GM18951 (cell line): ENCODE results near the gene PLEKHH1.

Experiments
- POLR2A ChIP-seq: IDR thresholded peaks from 4 replicates; pipeline ENCODE4 v1.6.1; 2011; ENCODE audit warnings: mild to moderate bottlenecking; ENCODE audit not compliant: insufficient read length, insufficient read depth; ENCODE audit errors: extremely low read depth
- in situ Hi-C: fragments of 300-500 bp; cut with MboI; formaldehyde crosslinking; loops from one replicate; pipeline ENCODE4 v1.12.0; 2022; ENCODE audit warnings: low sequenced_read_pairs, mixed read lengths, inconsistent platforms; ENCODE audit not compliant: unreplicated experiment

PLEKHH1 gene

GRCh38 chr14:67553547-67553946, 20.5 kb downstream of the PLEKHH1 start:
- no peak for TF ChIP-seq POLR2A

GRCh38 chr14:67554341-67554740, 21.3 kb downstream of the PLEKHH1 start:
- in situ Hi-C loops = no loop called here
- TF ChIP-seq POLR2A = no peak

More at GRCh38 chr14:67553547-67553946, 20.5 kb downstream of the PLEKHH1 start:
- in situ Hi-C loops = no loop called here

GRCh38 chr14:67555518-67556090, 22.5 kb downstream of the PLEKHH1 start:
- in situ Hi-C loops = no loop called here
- TF ChIP-seq POLR2A = no peak

GRCh38 chr14:67556671-67557070, 23.6 kb downstream of the PLEKHH1 start:
- in situ Hi-C loops = no loop called here
- no peak for TF ChIP-seq POLR2A

- in situ Hi-C loops = no loop called here
- TF ChIP-seq POLR2A = no peak
Observed at GRCh38 chr14:67557118-67557517, 24.0 kb downstream of the PLEKHH1 start.

- TF ChIP-seq POLR2A = no peak
- in situ Hi-C loops = no loop called here
Observed at GRCh38 chr14:67557656-67558055, 24.6 kb downstream of the PLEKHH1 start.

GRCh38 chr14:67559639-67560038, 26.5 kb downstream of the PLEKHH1 start:
- in situ Hi-C loops = no loop called here
- TF ChIP-seq POLR2A = no peak

GRCh38 chr14:67562025-67562775, 29.1 kb downstream of the PLEKHH1 start:
- in situ Hi-C loops = no loop called here
- no peak for TF ChIP-seq POLR2A

GRCh38 chr14:67562776-67563150, 29.7 kb downstream of the PLEKHH1 start:
- no peak for TF ChIP-seq POLR2A
- in situ Hi-C loops = no loop called here

GRCh38 chr14:67564236-67564635, 31.1 kb downstream of the PLEKHH1 start:
- no peak for TF ChIP-seq POLR2A
- in situ Hi-C loops = no loop called here

GRCh38 chr14:67566908-67567307, 33.8 kb downstream of the PLEKHH1 start:
- in situ Hi-C loops = loop anchor here (5.0 kb wide), 1 partner anchor 140 kb away; no protein-coding TSS in a partner anchor
- no peak for TF ChIP-seq POLR2A

- TF ChIP-seq POLR2A = no peak
- in situ Hi-C loops = loop anchor here (5.0 kb wide), 1 partner anchor 140 kb away; no protein-coding TSS in a partner anchor
Observed at GRCh38 chr14:67567654-67568053, 34.6 kb downstream of the PLEKHH1 start.

GRCh38 chr14:67569011-67569650, 36.0 kb downstream of the PLEKHH1 start:
- TF ChIP-seq POLR2A = no peak
- in situ Hi-C loops = loop anchor here (5.0 kb wide), 1 partner anchor 142 kb away; no protein-coding TSS in a partner anchor
